OCI-LY1 (cell line): Measurements from ENCODE around the gene NWD2.

ENCODE experiments used
- H2AFZ ChIP-seq: fragments of 200-600 bp; sonication (generic), shearing (Covaris generic); 2 replicates; pipeline ENCODE4 v1.6.0; 2014; ENCODE audit warnings: antibody characterized with exemption, mild to moderate bottlenecking, low read length
- H3F3A ChIP-seq: fragments of 200-600 bp; sonication (generic), shearing (Covaris generic); 2 replicates; pipeline ENCODE4 v1.6.0; 2014; ENCODE audit warnings: mild to moderate bottlenecking, antibody characterized with exemption, low read length, moderate library complexity; ENCODE audit not compliant: insufficient read depth
- H3K27ac ChIP-seq: fragments of 200-600 bp; sonication (generic); 2 replicates; pipeline ENCODE4 v1.5.1; 2014; ENCODE audit warnings: low read length, mixed run types, mild to moderate bottlenecking, low read depth; ENCODE audit not compliant: poor library complexity, severe bottlenecking
- H3K27me3 ChIP-seq: fragments of 200-600 bp; sonication (generic); 2 replicates; pipeline ENCODE4 v1.6.0; 2014; ENCODE audit warnings: antibody characterized with exemption, mild to moderate bottlenecking, low read length, moderate library complexity; ENCODE audit not compliant: insufficient read depth
- H3K36me3 ChIP-seq: fragments of 200-600 bp; sonication (generic); 2 replicates; pipeline ENCODE4 v1.6.1; 2014; ENCODE audit warnings: mild to moderate bottlenecking, antibody characterized with exemption, low read length, moderate library complexity, mixed read lengths; ENCODE audit not compliant: insufficient read depth
- H3K4me1 ChIP-seq: fragments of 200-600 bp; sonication (generic); 2 replicates; pipeline ENCODE4 v1.5.1; 2014; ENCODE audit warnings: mild to moderate bottlenecking, low read length, moderate library complexity; ENCODE audit not compliant: insufficient read depth, severe bottlenecking
- H3K4me2 ChIP-seq: fragments of 200-600 bp; sonication (generic), shearing (Covaris generic); 2 replicates; pipeline ENCODE4 v1.6.1; 2014; ENCODE audit warnings: low read length
- H3K4me3 ChIP-seq: fragments of 200-600 bp; sonication (generic); 2 replicates; pipeline ENCODE4 v1.5.1; 2014; ENCODE audit warnings: low read length, low read depth, mild to moderate bottlenecking, mixed read lengths; ENCODE audit not compliant: poor library complexity, severe bottlenecking
- H3K79me2 ChIP-seq: fragments of 200-600 bp; shearing (Covaris generic); 2 replicates; pipeline ENCODE4 v1.6.1; 2016; ENCODE audit warnings: mixed run types, low read length, mixed read lengths; ENCODE audit not compliant: insufficient read depth
- H3K9ac ChIP-seq: fragments of 200-600 bp; sonication (generic), shearing (Covaris generic); 2 replicates; pipeline ENCODE4 v1.6.1; 2014; ENCODE audit warnings: mild to moderate bottlenecking, low read length, mixed read lengths
- H3K9me2 ChIP-seq: fragments of 200-600 bp; sonication (generic), shearing (Covaris generic); 2 replicates; pipeline ENCODE4 v1.6.1; 2014; ENCODE audit warnings: low read depth, mild to moderate bottlenecking, low read length, mixed read lengths
- H3K9me3 ChIP-seq: fragments of 200-600 bp; shearing (Covaris generic); 2 replicates; pipeline ENCODE4 v1.6.1; 2014; ENCODE audit warnings: low read length, mixed read lengths
- H4K20me1 ChIP-seq: fragments of 200-600 bp; sonication (generic), shearing (Covaris generic); 2 replicates; pipeline ENCODE4 v1.6.0; 2016; ENCODE audit warnings: mild to moderate bottlenecking, low read length; ENCODE audit not compliant: insufficient read depth
- EZH2 ChIP-seq: fragments of 200-600 bp; sonication (generic), shearing (Covaris generic); IDR thresholded peaks from 2 replicates; pipeline ENCODE4 v1.8.0; 2017; ENCODE audit warnings: borderline replicate concordance, mixed run types, mild to moderate bottlenecking, antibody characterized with exemption, low read length, moderate library complexity, mixed read lengths
- TF ChIP-seq, protein P1 (sequence below): fragments of 200-600 bp; sonication (generic), shearing (Covaris generic); IDR thresholded peaks from 2 replicates; pipeline ENCODE4 v1.5.1; 2017; ENCODE audit warnings: mild to moderate bottlenecking, antibody characterized with exemption, low read length, moderate library complexity, mixed read lengths

NWD2 gene

DNA sequence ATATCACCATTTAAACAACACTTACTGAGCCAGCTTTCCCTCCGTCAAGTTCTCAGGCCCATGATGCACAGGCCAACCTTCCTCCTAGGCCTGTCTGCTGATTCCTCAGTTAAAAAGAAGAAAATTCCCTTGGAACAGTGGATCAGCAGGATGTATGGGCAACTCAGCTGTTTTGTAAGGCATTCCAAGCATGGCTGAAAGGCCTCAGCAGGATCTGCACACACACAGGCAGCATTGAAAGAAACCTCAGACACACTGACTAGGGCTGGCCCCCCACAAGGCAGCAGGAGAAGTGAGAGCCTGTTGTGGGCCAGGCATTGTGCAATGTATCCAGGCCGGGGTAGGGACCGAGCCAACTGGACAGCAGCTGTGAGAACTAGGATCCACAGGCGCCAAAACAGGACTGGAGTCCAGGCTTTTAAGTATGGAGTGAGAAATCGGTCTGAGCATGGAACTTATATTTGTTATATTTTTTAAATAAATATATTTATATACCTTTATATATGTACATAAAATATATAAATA is 171.4 kb downstream of the NWD2 start:
- H3K27ac ChIP-seq, result no peak overlapping the region
- no peaks in the 10 kb centered on the region for H3K9me3 ChIP-seq
- no peaks in the 10 kb centered on the region for H3K27me3 ChIP-seq
- no peaks in the 10 kb centered on the region for H3K9me2 ChIP-seq
- H2AFZ ChIP-seq, result no peak overlapping the region
- no peaks in the 10 kb centered on the region for H3K4me1 ChIP-seq
- no peaks in the 10 kb centered on the region for H3K36me3 ChIP-seq
- no peaks in the 10 kb centered on the region for H3K79me2 ChIP-seq
- H4K20me1 ChIP-seq, result no peaks in the 10 kb centered on the region
- TF ChIP-seq, protein P1, sequence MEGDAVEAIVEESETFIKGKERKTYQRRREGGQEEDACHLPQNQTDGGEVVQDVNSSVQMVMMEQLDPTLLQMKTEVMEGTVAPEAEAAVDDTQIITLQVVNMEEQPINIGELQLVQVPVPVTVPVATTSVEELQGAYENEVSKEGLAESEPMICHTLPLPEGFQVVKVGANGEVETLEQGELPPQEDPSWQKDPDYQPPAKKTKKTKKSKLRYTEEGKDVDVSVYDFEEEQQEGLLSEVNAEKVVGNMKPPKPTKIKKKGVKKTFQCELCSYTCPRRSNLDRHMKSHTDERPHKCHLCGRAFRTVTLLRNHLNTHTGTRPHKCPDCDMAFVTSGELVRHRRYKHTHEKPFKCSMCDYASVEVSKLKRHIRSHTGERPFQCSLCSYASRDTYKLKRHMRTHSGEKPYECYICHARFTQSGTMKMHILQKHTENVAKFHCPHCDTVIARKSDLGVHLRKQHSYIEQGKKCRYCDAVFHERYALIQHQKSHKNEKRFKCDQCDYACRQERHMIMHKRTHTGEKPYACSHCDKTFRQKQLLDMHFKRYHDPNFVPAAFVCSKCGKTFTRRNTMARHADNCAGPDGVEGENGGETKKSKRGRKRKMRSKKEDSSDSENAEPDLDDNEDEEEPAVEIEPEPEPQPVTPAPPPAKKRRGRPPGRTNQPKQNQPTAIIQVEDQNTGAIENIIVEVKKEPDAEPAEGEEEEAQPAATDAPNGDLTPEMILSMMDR, result no peak
- no peak for TF ChIP-seq EZH2
- H3K4me2 ChIP-seq, result no peak overlapping the region
- H3K9ac ChIP-seq, result no peak overlapping the region
- no peak overlapping the region for H3K4me3 ChIP-seq
- H3F3A ChIP-seq, result no peaks in the 10 kb centered on the region

DNA sequence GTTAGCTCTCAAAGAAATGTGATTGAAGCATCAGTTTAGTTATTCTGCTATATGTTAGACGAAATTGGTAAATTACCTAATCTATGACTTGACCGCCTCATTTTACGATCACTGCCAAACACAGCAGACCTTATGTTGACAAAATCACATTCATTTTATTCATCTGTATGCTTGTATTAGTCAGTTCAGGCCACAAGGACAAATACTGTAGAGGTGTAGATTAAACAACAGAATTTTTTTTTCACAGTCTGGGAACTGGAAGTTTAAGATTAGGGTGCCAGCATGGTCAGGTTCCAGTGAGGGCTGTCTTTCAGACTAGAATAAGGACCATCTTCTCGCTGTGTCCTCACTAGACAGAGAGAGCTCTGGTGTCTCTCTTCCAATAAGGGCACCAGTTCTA is 177.1 kb downstream of the NWD2 start:
- TF ChIP-seq, protein P1, result no peak
- TF ChIP-seq EZH2, result no peak
- Histone ChIP-seq H3K4me2 (no peak overlapping the region), H3K36me3 (no peaks in the 10 kb centered on the region), H3K9me3 (no peaks in the 10 kb centered on the region), H3K79me2 (no peaks in the 10 kb centered on the region), H3K9ac (no peak overlapping the region), H3K27me3 (no peaks in the 10 kb centered on the region), H4K20me1 (no peaks in the 10 kb centered on the region), H3K4me1 (no peaks in the 10 kb centered on the region), H3F3A (no peaks in the 10 kb centered on the region), H3K4me3 (no peak overlapping the region), H3K9me2 (no peaks in the 10 kb centered on the region), H2AFZ (no peak overlapping the region), H3K27ac (no peak overlapping the region)

DNA sequence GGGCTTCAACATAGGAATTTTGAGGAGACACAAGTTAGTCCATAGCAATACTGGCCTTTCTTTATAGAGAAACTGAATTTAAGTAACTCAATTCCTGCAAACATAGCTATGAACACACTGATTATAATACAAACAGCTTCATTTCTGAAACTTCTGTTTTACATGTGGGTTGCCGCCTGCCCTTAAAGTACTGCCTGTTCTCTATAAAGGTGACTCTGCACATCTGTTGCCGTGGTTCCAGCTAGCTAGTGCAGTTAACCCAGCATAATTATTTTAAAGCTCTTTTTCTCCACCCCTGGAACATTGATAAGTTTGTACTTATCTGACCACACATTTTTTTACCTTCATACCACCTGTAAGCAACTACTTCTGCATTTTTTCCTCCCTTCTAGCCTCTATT is 177.6 kb downstream of the NWD2 start:
- no peak overlapping the region for H3K27ac ChIP-seq
- H3K79me2 ChIP-seq, result no peaks in the 10 kb centered on the region
- TF ChIP-seq, protein P1, result no peak
- TF ChIP-seq EZH2, result no peak
- H3K4me3 ChIP-seq, result no peak overlapping the region
- no peaks in the 10 kb centered on the region for H3K4me1 ChIP-seq
- no peak overlapping the region for H2AFZ ChIP-seq
- no peaks in the 10 kb centered on the region for H3F3A ChIP-seq
- no peaks in the 10 kb centered on the region for H3K9me2 ChIP-seq
- H3K9ac ChIP-seq, result no peak overlapping the region
- H3K36me3 ChIP-seq, result no peaks in the 10 kb centered on the region
- H3K27me3 ChIP-seq, result no peaks in the 10 kb centered on the region
- H3K4me2 ChIP-seq, result no peak overlapping the region
- no peaks in the 10 kb centered on the region for H4K20me1 ChIP-seq
- no peaks in the 10 kb centered on the region for H3K9me3 ChIP-seq
